Ovary (tissue), 3 donors: ENCODE measurements around the gene PIGO.

ENCODE experiments used
- EP300 ChIP-seq: sonication (generic); formaldehyde crosslinking; IDR thresholded peaks from one replicate; pipeline ENCODE4 v1.6.1; 2017; ENCODE audit warnings: antibody characterized with exemption
- POLR2A ChIP-seq: fragments of 450-650 bp; IDR thresholded peaks from one replicate; pipeline ENCODE4 v1.6.1; 2017; ENCODE audit warnings: antibody characterized with exemption, mild to moderate bottlenecking, moderate library complexity
- TF ChIP-seq, protein P1 (sequence below), 3 donors: fragments of 450-650 bp in 2 of 3; fragments of 200-600 bp in 1 of 3; IDR thresholded peaks; one replicate each; pipeline versions ENCODE4 v1.5.1 to v1.8.0; 2016 to 2022; ENCODE audit warnings: antibody characterized with exemption in 3 of 3, mild to moderate bottlenecking in 1 of 3
- donor health status: DM: no; HTN: no; CAD: no.

DNA sequence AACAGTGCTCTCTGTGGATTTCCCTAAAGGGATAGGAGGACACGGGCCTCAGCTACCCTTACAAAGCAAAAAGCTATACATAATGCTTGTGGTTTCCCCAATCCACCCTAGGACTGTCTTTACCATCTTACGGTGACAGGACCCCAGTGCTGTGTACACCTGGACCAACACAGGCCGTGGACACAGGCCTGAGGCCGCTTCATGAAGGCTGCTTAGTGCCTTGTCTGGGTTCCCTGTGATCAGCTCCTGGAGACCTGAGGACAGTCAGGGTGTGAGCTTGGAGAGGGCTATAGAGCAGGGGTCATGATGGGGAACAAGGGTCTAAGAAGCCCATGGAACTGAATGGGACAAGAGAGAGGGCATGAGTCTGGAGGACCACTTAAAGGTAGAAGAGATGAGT lies 19.5 kb downstream of the PIGO start:
- TF ChIP-seq, protein P1, sequence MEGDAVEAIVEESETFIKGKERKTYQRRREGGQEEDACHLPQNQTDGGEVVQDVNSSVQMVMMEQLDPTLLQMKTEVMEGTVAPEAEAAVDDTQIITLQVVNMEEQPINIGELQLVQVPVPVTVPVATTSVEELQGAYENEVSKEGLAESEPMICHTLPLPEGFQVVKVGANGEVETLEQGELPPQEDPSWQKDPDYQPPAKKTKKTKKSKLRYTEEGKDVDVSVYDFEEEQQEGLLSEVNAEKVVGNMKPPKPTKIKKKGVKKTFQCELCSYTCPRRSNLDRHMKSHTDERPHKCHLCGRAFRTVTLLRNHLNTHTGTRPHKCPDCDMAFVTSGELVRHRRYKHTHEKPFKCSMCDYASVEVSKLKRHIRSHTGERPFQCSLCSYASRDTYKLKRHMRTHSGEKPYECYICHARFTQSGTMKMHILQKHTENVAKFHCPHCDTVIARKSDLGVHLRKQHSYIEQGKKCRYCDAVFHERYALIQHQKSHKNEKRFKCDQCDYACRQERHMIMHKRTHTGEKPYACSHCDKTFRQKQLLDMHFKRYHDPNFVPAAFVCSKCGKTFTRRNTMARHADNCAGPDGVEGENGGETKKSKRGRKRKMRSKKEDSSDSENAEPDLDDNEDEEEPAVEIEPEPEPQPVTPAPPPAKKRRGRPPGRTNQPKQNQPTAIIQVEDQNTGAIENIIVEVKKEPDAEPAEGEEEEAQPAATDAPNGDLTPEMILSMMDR (IDR thresholded peaks at IDR 0.05), result no peak
- no peak for TF ChIP-seq POLR2A
- TF ChIP-seq EP300, result no peak
